Lower leg skin (tissue), 3 donors: ENCODE data around the gene ZBTB38.

Source experiments
- POLR2A ChIP-seq, 2 donors: fragments of 450-650 bp; IDR thresholded peaks; one replicate each; pipeline ENCODE4 v1.6.1; 2016 to 2017; ENCODE audit warnings: antibody characterized with exemption in 2 of 2, mild to moderate bottlenecking in 1 of 2, moderate library complexity in 1 of 2
- TF ChIP-seq, protein P1 (sequence below), 3 donors: fragments of 450-650 bp; IDR thresholded peaks; one replicate each; pipeline ENCODE4 v1.5.1; 2016; ENCODE audit warnings: antibody characterized with exemption in 3 of 3, mild to moderate bottlenecking in 3 of 3, moderate library complexity in 2 of 3

- no peak for TF ChIP-seq POLR2A (IDR thresholded peaks at IDR 0.05)
- TF ChIP-seq, protein P1, sequence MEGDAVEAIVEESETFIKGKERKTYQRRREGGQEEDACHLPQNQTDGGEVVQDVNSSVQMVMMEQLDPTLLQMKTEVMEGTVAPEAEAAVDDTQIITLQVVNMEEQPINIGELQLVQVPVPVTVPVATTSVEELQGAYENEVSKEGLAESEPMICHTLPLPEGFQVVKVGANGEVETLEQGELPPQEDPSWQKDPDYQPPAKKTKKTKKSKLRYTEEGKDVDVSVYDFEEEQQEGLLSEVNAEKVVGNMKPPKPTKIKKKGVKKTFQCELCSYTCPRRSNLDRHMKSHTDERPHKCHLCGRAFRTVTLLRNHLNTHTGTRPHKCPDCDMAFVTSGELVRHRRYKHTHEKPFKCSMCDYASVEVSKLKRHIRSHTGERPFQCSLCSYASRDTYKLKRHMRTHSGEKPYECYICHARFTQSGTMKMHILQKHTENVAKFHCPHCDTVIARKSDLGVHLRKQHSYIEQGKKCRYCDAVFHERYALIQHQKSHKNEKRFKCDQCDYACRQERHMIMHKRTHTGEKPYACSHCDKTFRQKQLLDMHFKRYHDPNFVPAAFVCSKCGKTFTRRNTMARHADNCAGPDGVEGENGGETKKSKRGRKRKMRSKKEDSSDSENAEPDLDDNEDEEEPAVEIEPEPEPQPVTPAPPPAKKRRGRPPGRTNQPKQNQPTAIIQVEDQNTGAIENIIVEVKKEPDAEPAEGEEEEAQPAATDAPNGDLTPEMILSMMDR (IDR thresholded peaks at IDR 0.05): no peak
Observed at GRCh38 chr3:141382571-141382970, 14.3 kb downstream of the ZBTB38 start.
